SHP77 (cell line): Measurements from ENCODE around the gene NODAL.

Experiments used
- DNase-seq, 2 experiments: peaks; one replicate each; lab custom pipeline; 2025; lab: John Stamatoyannopoulos, UW

The NODAL gene

GRCh38 chr10:70432561-70433263 lies 8.8 kb downstream of the NODAL start:
- DNase-seq = no peak

GRCh38 chr10:70432101-70432500 lies 9.4 kb downstream of the NODAL start:
- DNase-seq = no peak

DNA sequence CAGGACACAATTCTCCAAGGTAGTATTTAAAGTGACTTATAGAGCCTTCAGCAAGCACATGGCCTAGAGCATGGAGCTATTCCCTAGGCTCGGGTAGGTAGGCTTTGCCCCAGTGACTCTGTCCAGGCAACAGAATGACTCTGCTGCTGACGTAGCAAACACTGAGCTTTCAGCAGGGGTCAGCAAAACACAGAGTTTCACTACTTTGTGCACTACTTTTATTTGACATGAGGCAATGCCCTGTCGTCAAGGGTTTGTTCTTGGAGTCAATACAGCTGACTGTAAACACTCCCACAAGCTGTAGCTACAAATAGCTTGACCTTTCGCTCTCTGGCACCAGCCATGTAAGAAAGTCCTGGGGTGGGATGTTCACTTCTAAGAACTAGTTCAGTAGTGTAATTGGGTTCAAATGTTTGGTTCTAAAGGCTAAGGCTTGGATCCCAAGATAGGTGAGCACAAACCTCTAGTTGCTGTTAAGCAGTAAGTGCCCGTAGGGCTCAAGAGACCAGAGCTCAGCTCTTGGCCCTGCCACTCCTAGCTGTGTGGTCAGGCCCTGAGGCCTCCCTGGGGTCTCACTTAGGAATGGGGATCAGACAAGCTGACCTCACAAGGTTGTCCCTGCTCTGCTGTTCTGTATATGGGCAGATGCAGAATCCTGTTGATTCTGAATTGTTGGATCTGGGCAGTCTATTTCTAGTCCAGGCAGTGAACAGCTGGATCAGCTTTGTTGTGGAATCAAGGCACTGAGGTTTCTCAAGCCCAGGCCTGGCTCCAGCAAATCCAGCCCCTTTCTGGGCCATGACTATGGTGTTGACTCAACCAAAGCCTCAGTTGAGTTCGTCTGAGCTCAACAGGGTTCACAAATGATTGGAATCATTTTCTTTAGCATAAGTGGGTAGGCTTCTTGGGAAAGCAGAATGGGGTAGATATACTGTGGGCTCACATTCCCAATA lies 10.7 kb downstream of the NODAL start:
- DNase-seq = no peak

- DNase-seq = no peak
Observed at GRCh38 chr10:70426823-70427222, 14.7 kb downstream of the NODAL start.

DNA sequence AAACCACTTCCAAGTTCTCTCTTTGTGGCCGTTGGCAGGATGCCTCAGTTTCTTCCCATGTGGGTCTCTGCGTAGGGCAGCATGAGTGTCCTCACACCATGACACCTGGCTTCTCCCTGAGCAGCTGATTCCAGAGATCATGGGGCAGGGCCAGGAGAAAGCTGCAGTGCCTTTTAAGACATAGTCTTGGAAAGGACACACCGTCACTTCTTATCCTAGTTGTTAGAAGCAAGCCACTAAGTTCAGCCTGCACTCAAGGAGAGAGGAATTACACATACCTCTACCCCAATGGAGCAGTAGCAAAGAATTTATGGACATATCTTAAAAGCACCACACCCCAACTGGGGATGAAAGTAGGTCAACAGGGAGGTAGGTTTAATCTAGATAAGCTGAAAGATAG lies 16.4 kb downstream of the NODAL start:
- no peak for DNase-seq

DNA sequence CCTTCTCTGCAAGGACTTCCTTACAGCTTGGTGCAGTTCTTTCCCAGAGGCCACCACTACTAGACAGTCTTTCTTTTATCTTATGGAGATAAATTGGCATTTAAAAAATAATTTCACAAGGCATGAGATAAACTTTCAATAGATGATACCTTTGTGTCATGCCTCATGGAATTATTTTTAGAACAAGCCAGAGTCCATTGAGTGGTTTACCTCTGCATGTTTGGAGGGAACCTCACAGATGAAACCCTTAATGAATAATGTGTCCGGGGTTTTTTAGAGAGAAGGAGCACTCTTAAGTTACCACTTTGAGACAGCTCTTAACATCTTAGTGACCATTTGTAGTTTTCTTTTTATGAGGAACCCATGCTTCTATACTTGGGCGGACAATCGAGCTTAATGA lies 17.2 kb downstream of the NODAL start:
- no peak for DNase-seq

DNA sequence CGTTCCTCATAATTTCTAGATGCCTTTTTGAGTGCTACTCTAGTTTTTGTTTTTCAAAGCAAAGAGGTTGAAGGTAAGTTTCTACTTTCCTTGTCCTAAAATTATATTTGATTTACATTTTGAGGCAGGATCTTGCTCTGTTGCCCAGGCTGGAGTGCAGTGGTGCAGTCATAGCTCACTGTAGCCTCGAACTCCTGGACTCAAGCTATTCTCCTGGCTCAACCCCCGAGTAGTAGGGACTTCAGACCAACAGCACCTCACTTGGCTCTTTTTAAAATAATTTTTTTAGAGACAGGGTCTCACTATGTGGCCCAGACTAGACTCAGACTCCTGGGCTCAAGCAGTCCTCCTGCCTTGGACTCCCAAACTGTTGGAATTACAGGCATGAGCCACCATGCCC lies 22.8 kb downstream of the NODAL start:
- DNase-seq = no peak

- no peak for DNase-seq
Observed at GRCh38 chr10:70418229-70418628, 23.3 kb downstream of the NODAL start.

- no peak for DNase-seq
Observed at GRCh38 chr10:70417568-70417967, 23.9 kb downstream of the NODAL start.

GRCh38 chr10:70412356-70412755 lies 29.1 kb downstream of the NODAL start:
- DNase-seq = no peak

DNA sequence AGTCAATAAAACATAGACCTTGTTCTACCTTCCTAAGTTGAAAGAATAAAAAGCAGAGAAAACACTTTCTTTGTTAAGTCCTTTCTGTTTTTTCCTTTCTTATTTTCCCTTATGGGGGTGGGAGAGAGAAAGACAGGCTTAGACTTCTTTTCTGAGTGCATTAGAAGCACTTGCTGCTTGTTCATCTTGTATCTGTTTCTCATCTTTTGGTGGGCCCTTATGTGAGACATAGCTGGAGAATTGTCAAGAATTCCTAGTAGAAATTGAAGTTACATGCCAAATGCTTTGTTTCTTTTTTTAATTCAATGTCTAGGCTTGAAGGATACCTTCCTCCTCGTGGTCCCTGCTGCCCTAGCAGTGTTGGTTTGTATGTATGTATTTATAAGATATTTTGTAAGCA lies 30.9 kb downstream of the NODAL start:
- no peak for DNase-seq

GRCh38 chr10:70409772-70410171 lies 31.7 kb downstream of the NODAL start:
- DNase-seq = no peak

DNA sequence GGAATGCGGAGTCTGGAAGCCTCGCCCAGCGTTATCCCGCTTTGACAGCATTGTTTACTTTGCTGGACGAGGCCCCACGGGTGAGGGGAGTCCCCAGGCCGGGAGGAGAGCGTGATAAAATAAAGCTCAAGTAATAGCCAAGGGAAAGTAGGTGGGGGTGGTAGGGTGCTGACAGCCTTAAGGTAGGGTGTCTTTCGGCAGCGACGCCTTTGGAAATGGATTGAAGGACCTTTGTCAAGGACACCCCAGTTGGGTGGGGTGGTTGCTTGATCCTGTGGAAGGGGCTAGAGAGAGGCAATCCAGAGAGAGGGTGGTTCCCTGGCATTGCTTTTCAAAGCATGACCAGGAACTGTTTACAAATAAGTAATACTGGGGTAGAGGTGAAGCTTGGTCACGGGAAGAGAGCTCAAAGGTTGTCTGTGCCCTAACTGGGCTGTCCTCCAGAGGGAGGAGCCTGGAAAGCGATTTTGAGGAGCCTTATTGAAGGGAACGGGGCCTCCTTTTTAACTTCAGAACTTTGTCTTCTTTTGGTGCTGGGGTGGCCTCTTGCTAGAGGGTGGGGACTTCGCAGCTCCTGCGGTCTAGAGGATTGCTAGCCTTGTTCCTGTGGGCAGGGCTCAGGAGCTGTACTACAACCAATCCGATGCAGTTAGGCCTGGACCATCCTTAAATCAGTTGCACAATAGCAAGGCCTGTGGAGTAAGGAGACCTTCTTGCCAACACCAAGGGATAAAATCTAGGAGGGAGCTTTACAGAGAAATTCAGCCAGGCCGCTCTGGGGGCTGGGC lies 36.2 kb downstream of the NODAL start:
- no peak for DNase-seq

GRCh38 chr10:70404787-70405036 lies 36.8 kb downstream of the NODAL start:
- no peak for DNase-seq

GRCh38 chr10:70404036-70404786 lies 37.3 kb downstream of the NODAL start, which contains the start of gene EIF4EBP2:
Gene EIF4EBP2, plus strand, starts transcription at chr10:70404145. Its CDS starts 257 bp downstream, at chr10:70404402.
- peak; percentile 37 to 68 for DNase-seq

DNA sequence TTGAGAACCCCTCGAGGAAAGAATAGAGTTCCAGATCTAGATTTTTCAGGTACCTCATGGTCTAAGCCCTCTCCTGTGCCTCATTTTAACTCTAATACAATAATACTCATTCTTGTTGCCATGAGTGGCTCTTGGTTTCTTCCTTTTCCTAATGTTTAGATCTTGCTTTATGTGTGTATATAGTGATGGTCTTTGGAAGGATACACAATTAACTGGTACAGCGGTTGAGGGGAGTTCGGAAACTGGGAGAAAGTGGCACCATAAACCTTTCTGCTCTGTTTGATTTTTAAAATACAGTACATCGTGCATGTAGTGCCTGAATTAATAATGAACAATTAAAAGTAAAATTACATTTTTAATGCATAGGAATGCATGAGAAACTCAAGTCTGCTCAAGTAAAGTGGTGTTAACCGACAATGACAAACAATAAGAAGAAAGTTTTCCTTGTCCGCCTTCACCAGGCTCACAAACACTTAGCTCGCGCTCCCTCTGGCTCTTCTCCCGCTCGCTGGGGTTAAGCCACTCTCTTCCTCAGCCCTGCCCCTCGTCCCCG lies 37.9 kb downstream of the NODAL start:
- no peak for DNase-seq

GRCh38 chr10:70399177-70399576 lies 42.3 kb downstream of the NODAL start:
- no peak for DNase-seq

DNA sequence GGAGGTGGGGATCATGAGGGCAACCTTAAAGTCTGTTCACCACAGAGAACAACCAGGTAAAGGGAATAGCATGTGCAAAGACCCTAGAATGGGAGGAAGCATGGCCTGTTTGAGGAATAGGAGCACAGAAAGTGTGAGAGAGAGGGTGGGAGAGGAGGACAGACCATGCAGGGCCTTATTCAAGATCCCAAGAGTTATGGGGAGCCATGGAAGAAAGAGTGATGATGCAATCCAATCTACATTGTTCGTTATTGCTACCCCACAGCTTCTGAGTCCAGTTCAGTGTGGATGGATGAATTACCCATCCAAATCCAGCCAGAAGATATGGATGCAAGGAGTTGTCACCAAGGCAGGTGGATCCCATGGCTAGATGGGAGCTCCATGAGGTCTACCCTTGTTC lies 45.3 kb downstream of the NODAL start:
- no peak for DNase-seq

GRCh38 chr10:70391654-70392053 lies 49.8 kb downstream of the NODAL start:
- DNase-seq = no peak
